Kidney capillary endothelial cell (primary cell): ENCODE results near the gene GAMT.
A peak's percentile ranks its signal among the peaks of the same experiment; 100 is the strongest.

ENCODE experiments used
- DNase-seq: peaks from one replicate; pipeline ENCODE4 v3.0.0-alpha.2; 2018; ENCODE audit warnings: low spot score

The GAMT gene

DNA sequence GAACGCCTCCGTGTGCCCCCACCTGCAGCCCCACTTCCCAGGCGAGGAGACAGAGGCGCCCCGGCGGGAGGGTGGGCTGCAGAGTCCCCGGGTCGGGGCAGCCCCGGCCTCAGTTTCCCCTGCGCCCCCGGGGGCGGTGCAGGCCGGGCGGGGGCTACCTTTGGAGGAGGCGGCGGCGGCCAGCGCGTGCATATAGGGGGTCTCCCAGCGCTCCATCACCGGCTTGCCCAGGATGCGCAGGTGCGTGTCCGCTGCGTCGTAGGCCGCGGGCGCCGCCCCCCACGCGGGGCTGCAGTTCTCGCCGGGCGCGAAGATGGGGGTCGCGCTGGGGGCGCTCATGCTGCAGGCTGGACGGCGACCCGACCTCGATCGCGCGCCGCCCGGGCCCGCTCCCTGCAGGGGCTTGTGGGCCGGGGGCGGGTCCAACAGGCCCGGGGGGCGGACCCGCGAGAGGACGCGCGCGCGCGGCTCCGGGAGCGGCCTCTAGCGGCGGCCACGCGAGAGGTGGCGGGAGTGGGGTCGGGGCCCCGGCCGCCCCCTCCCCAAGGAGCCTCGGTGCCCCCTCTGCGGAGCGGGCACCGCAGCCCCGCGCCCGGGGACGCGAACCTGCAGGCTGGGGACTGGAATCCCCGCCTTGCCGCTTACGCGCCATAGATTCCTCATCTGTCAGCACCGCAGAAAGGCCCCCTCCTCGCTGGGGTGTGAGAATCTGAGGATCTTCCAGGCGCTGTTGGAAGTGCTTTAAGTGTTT is at the start of gene GAMT:
Gene GAMT, minus strand, starts transcription at position 405 of the 751 bp plus-strand sequence. Its CDS starts 66 bp downstream, at position 339.
- no peak for DNase-seq

DNA sequence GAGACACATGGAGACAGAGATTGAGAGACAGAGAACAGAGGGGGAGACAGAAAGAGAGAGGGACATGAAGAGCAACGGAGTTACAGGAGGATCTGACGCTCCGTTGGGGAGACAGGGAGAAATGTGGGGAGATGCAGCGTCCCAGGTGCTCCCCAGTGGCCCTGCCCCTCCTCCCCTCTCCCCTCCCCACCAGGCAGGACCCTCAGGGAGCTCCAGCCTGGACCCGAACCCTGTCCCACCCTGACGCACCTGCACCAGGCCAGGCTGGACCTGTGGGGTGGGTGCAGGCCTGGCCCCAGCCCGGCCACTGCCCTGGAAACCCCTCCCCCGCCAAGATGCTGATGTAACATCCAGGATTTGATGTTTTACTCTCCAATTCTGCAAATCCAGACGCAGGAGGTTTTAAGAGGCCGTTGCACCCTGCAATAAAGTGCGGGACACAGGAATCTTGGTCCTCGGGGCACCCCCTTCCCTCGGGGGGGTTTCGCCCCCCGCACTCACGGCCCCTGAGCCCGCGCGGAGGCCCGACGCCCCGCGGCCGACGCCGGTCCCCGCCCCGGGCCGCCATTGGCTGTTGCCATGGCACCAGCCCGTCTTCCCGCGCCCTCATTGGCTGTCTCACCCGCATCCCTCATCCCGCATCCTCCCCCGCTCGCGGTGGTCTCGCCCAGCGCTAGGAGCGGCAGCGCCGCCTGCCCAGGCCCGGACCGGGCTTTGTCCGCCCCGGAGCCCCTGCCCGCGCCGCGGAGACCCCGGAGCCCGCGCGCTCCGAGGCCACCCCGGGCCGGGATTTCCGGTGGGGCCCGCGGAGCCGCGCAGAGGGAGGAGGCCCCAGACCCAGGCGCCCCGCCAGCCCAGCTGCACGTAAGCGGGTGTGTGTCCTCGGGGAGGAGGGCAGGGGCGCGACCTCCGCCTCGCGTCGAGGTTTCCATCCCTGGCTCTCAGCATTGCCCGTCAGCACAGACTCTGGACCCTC is 48.4 kb upstream of the GAMT start, which contains the start of gene APC2:
Gene APC2, plus strand, starts transcription at position 655 of the 976 bp plus-strand sequence. CDS start 2,881 bp downstream, outside the sequence.
- DNase-seq = no peak

DNA sequence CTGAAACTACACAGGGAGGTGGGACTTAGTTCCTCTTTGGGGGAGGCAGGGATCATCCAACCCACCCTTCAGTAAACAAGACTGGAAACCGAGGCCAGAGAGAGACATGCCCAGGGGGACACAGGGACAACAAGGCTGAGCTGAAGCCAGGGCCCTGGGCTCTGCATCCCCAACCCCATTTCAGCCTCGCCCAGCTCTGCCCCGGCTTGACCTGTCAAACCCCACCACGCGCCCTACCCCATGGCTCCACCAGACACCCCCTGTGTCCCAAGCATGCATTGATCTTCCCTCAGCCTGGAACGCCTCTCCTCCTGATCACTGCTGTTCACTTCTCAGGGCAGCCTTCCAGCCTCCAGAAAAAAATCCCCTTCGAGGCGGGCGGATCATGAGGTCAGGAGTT is 46.6 kb upstream of the GAMT start:
- DNase-seq = no peak

DNA sequence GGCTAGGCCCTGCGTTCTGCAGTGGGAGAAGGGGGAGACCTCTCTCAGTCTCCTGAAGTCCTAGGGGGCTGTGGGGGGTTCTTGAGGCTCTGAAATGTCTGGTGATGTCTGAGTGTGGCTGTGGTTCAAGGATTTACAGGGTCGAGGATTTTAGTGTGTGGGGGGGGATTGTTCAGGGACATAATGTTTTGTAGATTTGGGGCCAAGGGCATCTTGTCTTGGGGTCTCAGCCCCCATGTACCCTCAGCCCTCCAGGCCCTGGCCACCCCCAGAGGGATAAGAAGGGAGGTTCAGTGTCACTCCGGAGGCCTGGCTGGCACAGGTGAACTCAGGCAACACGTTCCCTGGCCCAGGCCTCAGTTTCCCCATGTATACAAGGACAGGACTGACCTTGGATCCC is 46.2 kb upstream of the GAMT start:
- DNase-seq = no peak

DNA sequence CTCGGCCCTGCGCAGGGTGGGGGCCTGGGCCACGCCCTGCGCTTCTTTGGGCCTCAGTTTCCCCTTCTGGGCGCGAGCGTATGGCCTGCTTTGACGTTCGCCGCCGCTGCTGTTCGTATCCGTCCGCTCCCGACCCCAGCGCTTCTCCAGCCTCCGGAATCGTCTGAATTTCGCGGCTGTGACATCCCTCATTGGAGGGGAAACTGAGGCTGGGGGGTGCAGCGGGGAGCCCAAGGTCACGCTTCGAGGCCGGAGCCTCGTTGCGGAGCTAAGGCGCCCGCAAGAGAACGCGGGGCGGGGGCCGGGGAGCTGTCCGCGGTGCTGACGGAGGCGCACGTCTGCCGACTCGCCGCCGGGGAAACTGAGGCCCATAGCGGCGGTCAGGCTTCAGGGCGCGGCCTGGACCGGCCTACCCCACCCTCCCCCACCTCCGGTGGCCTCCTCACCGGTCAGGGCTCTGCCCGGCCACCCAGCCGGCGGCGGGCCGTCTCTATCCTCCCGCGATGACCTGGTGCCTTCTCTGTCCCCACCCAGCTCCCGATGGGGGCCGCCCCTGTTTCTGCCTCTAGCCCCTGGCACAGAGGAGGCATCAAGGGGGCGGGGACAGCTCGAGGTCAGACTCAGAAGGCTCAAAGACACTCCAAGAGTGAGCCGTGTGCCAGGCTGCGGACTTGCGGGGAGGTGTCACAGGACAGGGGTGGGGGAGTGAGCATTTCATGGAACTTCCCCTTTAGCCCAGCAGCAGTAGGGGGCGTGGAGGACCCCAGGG is 45.6 kb upstream of the GAMT start:
- DNase-seq = no peak

DNA sequence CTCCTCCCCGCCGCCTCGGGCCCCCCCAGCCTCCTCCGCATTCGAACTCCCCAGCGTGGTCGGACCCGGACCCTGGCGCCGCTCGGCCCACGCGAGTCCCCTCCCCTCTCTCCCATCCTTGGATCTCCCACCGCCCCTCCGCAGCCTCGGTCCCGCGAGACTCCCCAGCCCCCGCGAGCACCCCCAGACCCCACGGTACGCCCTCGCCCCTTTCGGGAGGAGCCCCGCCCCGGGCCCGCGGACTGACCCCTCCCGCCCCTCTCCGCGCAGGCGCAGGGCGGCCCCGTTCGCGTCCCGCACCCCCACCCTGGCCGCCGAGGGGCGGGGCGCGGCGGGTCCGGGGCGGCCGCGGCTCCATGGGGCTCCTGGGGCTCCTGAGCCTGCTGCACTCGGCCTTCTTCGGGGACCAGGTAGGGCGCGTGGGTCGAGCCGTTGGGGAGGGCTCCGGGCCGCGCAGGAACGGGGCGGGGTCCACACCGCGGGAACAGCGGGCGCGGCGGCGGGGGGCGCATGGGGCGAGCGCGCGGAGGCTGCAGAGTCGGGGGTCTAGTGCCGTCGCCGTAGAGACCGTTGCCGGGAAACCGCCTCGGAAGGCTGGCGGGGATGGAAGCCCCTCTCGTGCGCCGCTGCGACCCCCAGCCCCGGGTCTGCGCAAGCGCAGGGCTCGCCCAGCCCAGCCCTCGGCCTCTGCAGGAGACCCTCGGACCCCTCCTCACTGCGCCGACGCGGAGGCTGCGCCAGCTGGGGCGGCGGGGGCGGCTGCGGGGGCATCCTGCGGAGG is 44.8 kb upstream of the GAMT start:
- no peak for DNase-seq

DNA sequence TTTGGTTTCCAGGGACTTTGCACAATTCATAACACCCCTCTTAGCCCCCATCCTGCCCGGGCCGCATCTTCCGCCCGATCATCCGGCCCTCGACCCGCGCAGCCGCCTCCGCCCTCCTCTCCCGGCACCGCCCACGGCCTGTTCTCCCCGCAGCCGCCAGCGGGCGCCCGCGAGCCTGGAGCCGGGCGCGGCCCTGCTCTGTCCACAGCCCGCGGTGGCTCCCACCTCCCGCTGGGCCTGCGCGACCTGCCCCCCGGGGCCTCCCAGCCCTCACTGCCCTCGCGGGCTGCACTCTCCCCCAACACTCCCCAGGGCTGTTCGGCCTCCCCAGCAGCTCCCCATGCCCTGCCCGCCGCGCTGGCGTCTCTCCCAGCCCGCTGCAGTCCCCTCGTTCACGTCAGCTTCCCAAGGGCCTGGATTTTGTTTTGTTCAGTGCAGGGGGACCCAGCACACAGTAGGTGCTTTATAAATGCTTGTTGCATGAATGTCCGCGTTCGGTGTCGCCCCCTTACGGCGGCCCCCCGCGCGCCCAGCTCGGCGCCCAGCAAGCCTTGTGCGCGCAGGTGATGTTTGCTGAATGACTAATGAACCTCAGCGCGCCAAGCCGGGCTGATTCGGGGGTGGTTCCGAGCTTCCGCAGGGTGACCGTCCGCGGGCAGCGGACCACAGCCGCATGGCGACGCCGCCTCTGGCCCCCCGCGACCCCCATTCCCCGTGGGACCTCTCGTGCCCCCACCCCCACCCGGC is 44.0 kb upstream of the GAMT start:
- DNase-seq = peak; percentile 57

DNA sequence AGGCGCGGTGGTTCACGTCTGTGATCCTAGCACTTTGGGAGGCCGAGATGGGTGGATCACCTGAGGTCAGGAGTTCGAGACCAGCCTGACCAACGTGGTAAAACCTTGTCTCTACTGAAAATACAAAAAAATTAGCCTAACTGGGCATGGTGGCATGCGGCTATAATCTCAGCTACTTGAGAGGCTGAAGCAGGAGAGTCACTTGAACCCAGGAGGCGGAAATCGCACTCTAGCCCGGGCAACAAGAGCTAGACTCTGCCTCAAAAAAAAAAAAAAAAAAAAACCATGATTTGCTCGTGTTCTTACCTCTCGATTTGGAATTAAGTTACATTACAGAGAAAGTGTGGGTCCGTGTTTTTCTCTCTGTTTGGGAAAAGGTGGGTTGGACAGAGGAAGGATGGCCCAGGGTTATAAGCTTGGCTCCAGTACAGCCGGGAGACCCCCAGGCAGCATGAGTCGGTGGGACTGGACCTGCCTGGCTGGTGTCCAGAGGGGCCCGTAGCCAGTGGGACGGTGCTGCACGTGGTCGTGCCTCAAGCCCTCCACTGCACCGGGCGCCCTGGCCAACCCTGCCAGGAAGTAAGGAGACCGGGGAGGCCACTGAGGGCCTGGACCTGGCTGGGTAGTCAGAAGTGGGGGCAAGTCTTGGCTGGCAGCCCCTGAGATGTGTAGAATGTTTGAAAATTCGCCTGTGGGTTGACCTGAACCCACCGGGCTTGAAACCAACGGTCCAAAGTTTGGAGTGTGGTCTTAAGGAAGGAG is 40.5 kb upstream of the GAMT start:
- DNase-seq = no peak

DNA sequence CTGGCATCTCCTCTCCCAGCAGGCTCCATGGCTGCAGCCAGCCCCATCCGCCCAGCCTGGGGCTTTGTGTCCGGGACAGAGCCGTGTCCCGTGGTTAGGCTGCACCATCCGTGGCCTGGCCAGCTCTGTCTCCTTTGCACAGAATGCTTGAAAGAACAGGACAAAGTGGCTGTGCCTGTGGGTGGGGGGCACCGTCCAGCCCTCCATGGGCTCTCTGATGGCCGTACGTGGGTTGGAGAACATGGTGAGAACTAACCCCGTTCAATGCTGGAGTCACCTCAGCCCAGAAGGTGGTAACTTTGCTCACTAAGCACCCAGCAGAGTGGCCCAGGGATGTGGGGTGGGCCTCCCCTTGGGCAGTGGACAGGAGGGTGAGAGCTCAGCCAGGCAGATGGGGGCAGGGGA is 39.7 kb upstream of the GAMT start:
- no peak for DNase-seq

DNA sequence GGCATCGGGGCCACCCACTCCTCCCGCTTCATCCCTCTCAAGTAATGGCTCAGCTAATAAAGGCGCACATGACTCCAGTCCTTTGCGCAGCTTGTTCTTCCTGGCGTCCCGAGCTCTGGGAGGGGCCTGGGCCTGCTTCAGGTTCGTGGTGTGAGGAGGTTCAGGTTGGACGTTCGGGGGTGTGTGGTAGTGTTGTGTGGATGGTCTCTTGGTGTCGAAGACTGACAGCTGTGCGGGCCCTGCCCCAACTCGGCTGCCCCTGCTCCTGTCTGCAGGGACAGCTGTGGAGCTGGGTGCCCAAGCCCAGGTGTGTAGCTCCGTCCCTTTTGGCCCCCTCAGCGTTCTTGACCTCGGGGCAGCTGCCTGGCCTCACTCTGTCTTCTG is 39.1 kb upstream of the GAMT start:
- DNase-seq = no peak

DNA sequence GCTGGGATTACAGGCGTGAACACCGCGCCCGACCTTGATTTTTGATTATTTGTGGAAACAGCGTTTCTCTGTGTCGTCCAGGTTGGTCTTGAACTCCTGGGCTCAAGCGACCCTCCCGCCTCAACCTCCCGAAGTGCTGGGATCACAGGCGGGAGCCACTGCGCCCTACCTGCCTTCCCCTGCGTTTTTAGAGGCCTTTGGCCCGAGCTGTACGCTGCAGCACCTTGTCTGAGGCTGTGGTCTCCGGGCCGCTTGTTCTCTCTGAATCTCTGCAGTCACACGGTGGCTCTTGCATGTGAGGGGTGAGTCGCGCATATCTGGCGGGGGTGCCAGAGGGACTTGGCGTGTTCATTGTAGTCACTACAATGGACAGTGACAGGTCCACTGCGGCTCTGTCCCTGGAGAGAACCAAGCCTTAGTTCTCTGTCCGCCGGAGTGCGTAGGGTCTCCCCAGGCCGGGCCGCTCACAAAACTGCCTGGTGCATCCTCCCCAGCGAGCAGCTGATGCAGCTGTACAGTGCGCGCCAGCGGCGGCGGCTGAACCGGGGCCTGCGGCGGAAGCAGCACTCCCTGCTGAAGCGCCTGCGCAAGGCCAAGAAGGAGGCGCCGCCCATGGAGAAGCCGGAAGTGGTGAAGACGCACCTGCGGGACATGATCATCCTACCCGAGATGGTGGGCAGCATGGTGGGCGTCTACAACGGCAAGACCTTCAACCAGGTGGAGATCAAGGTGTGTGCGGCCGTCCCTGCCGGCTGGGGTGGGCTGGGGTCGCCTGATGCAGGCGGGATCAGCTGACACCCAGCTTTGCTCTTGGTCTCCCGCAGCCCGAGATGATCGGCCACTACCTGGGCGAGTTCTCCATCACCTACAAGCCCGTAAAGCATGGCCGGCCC is 38.4 kb upstream of the GAMT start:
- peak; percentile 32 for DNase-seq

DNA sequence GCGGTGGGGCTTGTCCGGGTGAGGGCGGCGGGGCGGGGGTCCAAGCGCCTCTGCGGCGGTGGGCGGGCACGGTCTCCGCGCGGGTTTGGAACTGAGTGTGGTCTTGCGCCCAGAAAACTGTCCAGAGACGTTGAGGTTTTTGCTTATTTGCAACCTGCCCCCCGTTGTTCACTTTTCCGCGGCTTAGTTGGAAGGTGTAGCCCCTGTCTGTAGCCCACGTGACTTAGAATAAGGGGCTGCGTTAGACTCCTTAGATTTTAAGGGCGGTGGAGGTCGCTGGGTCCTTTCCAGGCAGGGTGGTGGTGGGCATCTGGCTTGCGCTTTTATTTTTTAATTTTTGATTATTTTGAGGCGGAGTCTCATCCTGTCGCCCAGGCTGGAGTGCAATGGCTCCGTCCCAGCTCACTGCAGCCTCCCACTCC is 37.6 kb upstream of the GAMT start:
- no peak for DNase-seq

DNA sequence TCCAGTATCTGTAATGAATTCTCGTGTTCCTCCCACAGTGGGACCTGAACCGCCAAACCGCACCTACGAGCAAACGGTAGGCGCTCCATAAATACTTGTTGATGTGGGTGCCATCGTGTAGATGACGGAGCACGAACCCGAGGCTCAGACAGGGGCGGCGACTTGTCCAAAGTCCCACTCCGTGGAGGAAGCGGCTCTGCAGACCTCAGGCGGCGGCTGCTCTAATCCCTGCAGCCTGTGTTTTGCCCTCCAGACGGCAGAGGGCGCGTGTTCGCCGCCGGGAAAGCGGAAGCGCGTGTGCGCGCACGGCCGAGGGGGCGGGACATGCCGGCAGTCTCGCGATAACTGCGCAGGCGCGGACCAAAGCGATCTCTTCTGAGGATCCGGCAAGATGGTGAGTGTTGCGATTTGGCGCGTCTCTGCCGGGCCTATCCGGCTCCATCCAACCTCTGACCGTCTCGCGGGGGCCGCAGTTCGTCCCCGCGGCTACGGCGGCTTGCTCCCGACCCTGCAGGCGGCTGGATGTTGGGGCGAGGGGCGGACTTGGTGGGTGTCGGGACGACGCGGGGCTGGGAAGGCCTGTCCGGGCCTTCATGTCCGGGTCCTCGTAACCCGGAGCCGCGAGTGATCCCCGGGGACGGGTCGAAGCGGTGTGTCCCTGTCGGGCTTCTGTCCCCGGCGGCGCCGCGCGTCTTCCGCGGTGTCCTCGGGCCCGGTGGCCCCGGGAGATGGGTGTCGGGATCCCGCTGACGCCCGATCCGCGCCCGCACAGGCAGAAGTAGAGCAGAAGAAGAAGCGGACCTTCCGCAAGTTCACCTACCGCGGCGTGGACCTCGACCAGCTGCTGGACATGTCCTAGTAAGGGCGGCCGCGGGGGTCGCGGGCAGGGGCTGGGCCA is 36.9 kb upstream of the GAMT start, which contains the start of gene RPS15:
Gene RPS15, plus strand, starts transcription at position 362 of the 898 bp plus-strand sequence. Its CDS starts 30 bp downstream, at position 392.
- peak; percentile 95 for DNase-seq

DNA sequence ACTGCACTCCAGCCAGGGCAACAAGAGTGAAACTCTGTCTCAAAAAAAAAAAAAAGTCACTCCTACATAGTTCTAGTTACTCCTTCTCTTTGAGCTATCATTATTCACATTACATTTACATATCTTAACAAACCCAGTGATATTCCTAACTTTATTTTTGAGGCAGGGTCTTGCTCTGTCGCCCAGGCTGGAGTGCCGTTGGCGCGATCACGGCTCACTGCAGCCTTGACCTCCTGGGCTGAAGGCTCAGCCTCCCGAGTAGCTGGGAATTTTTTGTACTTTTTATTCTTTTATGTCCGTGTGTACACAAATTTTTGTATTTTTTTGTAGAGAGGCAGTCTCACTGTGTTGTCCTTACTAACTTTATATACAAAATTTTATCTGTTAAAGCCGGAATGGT is 36.3 kb upstream of the GAMT start:
- no peak for DNase-seq

DNA sequence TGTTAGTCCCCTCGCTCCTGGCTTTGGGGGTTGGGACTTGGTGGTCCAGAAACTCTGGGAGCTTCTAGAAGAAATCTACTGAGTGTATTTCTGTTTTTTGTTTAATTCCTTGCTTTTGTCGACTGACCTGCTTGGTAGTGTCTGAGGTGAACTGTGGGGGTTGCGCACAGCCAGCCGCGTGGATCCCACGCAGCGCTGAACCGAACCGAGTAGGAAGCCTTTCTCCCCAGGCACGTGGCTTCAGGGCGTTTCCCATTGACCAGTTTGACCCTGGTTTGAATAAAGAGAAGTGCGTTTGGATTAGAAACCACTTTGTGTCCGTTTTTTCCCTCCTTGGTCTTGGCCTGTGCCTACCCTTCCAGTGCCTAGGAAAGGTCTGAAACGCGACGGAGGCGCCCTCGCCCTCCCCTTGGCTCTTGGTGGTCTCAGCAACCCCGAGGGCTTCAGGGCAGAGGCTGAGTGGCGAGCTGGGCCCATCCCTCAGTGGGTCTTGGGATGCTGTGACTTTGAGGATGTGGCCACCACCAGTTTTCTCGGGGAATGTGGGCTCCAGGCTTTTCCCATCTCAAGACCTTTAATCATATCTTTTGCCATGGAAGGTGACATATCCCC is 34.1 kb upstream of the GAMT start:
- no peak for DNase-seq

DNA sequence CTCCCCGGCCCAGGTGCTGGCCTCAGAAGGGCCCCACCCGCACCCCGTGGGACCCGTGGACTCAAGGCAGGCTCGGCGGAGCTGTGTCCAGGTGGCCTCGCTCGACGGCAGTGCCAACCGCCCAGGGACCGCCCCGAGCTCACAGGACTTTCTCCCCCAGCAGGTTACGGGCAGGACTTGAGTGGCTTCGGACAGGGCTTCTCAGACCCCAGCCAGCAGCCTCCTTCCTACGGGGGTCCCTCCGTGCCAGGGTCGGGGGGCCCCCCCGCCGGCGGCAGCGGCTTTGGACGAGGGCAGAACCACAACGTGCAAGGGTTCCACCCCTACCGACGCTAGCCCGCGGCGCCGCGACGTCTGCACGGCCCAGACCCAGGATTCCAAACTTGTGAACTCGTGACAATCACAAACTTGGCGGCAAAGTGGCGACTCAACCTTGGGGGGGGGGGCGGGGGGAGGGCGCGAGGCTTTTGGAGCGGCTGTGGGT is 33.3 kb upstream of the GAMT start:
- no peak for DNase-seq

DNA sequence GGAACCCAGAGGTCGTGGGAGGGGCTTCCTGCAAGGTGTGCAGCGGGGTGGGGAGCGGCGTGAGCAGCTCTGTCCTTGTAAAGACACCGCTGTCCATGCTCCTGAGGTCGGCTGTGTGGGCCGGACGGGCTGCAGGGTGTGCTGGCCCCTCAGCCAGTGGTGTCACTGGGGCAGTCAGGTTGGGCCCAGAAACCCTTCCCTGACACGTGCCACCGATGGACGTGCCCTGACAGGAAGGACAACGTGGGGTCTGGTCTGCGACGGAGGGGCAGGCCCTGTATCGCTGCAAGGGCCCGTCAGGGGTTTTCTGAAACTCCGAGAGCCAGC is 32.7 kb upstream of the GAMT start:
- DNase-seq = no peak
